Activated CD4-positive, alpha-beta T cell treated with anti-CD3 and anti-CD28 coated beads for 36 hours (primary cell): ENCODE data around the gene NR5A2. TPM values are rescaled to one million over a fixed set of nuclear protein-coding genes. Genes with fewer than 3 reads are reported as not detected.

Experiments used
- ATAC-seq: fragments of 200-7000 bp; cut with Tn5 transposase; one replicate; pipeline ENCODE4 v1.10.0; 2021; ENCODE audit warnings: mild to moderate bottlenecking, moderate library complexity
- CTCF ChIA-PET: fragments of 350-600 bp; sonication (Branson Sonifier 250); formaldehyde crosslinking; loops from one replicate; lab custom pipeline; 2021; ENCODE audit warnings: antibody characterized with exemption; lab: Charles Lee
- POLR2A ChIA-PET: fragments of 350-600 bp; sonication (Branson Sonifier 250); formaldehyde crosslinking; loops from one replicate; lab custom pipeline; 2021; ENCODE audit warnings: antibody characterized with exemption, inconsistent platforms; lab: Charles Lee
- DNase-seq: peaks from one replicate; pipeline ENCODE4 v3.0.0-alpha.2; 2020
- H3K27ac Mint-ChIP-seq: one replicate; pipeline ENCODE4 v1.8.0; 2021; ENCODE audit warnings: mixed read lengths
- H3K27me3 Mint-ChIP-seq: one replicate; pipeline ENCODE4 v1.8.0; 2021; ENCODE audit warnings: mixed read lengths
- H3K36me3 Mint-ChIP-seq: one replicate; pipeline ENCODE4 v1.8.0; 2021; ENCODE audit warnings: low read depth, mixed read lengths
- H3K4me1 Mint-ChIP-seq: one replicate; pipeline ENCODE4 v1.8.0; 2021; ENCODE audit warnings: mixed read lengths
- H3K4me3 Mint-ChIP-seq: one replicate; pipeline ENCODE4 v1.8.0; 2021; ENCODE audit warnings: mild to moderate bottlenecking, moderate library complexity, mixed read lengths
- H3K9me3 Mint-ChIP-seq: one replicate; pipeline ENCODE4 v1.8.0; 2021; ENCODE audit warnings: low read depth, mixed read lengths
- intact Hi-C, 2 experiments: fragments of 100-400 bp; cut with DNase I in 1 of 2; cut with micrococcal nuclease in 1 of 2; formaldehyde crosslinking; loops; one replicate each; pipeline versions ENCODE4 v1.14.2 to v1.15.1; 2022 to 2024; cut with DNase I, micrococcal nuclease
- total RNA-seq, 2 experiments: library from RNA; stranded (reverse); gene quantifications; one replicate each; pipeline ENCODE4 v1.2.3, GENCODE V29; 2021

Gene NR5A2
- total RNA-seq, 2 experiments from 2014 or later, result not detected

- CTCF ChIA-PET, result no interaction called here
- Mint-ChIP-seq H3K36me3 (no peaks in the 10 kb centered on the region), H3K9me3 (no peaks in the 10 kb centered on the region), H3K4me1 (no peaks in the 10 kb centered on the region), H3K27me3 (peaks cover 24% of the 10 kb centered on the region), H3K27ac (no peak overlapping the region), H3K4me3 (no peak overlapping the region)
- no peak for DNase-seq
- POLR2A ChIA-PET, result no interaction called here
- intact Hi-C loops, result no loop called here
- no peak for ATAC-seq
Observed at GRCh38 chr1:200022239-200022804, 5.2 kb upstream of the NR5A2 start.

GRCh38 chr1:200028586-200029034 is 1.1 kb downstream of the NR5A2 start:
- H3K27me3 Mint-ChIP-seq, result peaks cover 45% of the 10 kb centered on the region
- peak overlapping the region; percentile 62 for H3K4me3 Mint-ChIP-seq
- ChIA-PET CTCF (interaction anchor here (0.6 to 1.0 kb wide), 5 partner anchors 10 to 502 kb away, joined by 3 read pairs; no protein-coding TSS in a partner anchor), POLR2A (interaction anchor here (0.6 kb wide), 1 partner anchor 453 kb away, joined by 6 read pairs; no protein-coding TSS in a partner anchor)
- intact Hi-C loops, result no loop called here
- no peaks in the 10 kb centered on the region for H3K36me3 Mint-ChIP-seq
- peaks cover 10% of the 10 kb centered on the region for H3K4me1 Mint-ChIP-seq
- ATAC-seq (no peak), DNase-seq (no peak)
- no peaks in the 10 kb centered on the region for H3K9me3 Mint-ChIP-seq
- no peak overlapping the region for H3K27ac Mint-ChIP-seq

GRCh38 chr1:200029035-200029821 is 1.7 kb downstream of the NR5A2 start:
- Mint-ChIP-seq H3K36me3 (no peaks in the 10 kb centered on the region), H3K4me3 (peak overlapping the region; percentile 62), H3K9me3 (no peaks in the 10 kb centered on the region), H3K27ac (no peak overlapping the region), H3K27me3 (peaks cover 43% of the 10 kb centered on the region), H3K4me1 (peaks cover 10% of the 10 kb centered on the region)
- ChIA-PET CTCF (interaction anchor here (0.6 to 1.0 kb wide), 4 partner anchors 9 to 171 kb away, joined by 3 read pairs; no protein-coding TSS in a partner anchor), POLR2A (interaction anchor here (0.6 kb wide), 1 partner anchor 452 kb away, joined by 6 read pairs; no protein-coding TSS in a partner anchor)
- intact Hi-C loops, result no loop called here
- ATAC-seq, result peak; percentile 56
- peak; percentile 44 for DNase-seq

- ATAC-seq, result no peak
- POLR2A ChIA-PET, result no interaction called here
- intact Hi-C loops, result no loop called here
Observed at GRCh38 chr1:200029822-200030152, 2.3 kb downstream of the NR5A2 start.

GRCh38 chr1:200030791-200031190 is 3.3 kb downstream of the NR5A2 start:
- Mint-ChIP-seq H3K4me1 (peaks cover 14% of the 10 kb centered on the region), H3K9me3 (no peaks in the 10 kb centered on the region), H3K27ac (no peak overlapping the region), H3K36me3 (no peaks in the 10 kb centered on the region), H3K4me3 (no peak overlapping the region), H3K27me3 (peaks cover 35% of the 10 kb centered on the region)
- peak; percentile 66 for ATAC-seq
- DNase-seq, result peak; percentile 42
- intact Hi-C loops, result no loop called here
- CTCF ChIA-PET, result no interaction called here
- POLR2A ChIA-PET, result no interaction called here

More at GRCh38 chr1:200029822-200030152, 2.3 kb downstream of the NR5A2 start:
- Mint-ChIP-seq H3K27me3 (peaks cover 39% of the 10 kb centered on the region), H3K4me3 (no peak overlapping the region), H3K36me3 (no peaks in the 10 kb centered on the region), H3K4me1 (peaks cover 10% of the 10 kb centered on the region), H3K9me3 (no peaks in the 10 kb centered on the region), H3K27ac (no peak overlapping the region)
- CTCF ChIA-PET, result no interaction called here
- no peak for DNase-seq

GRCh38 chr1:200033511-200034261 is 6.2 kb downstream of the NR5A2 start:
- Mint-ChIP-seq H3K27me3 (peaks cover 52% of the 10 kb centered on the region), H3K4me3 (no peak overlapping the region), H3K27ac (no peak overlapping the region), H3K36me3 (no peaks in the 10 kb centered on the region), H3K9me3 (no peaks in the 10 kb centered on the region), H3K4me1 (peaks cover 21% of the 10 kb centered on the region)
- POLR2A ChIA-PET, result no interaction called here
- ATAC-seq (no peak), DNase-seq (no peak)
- CTCF ChIA-PET, result interaction anchor here (1.0 kb wide), 1 partner anchor 35 kb away, joined by 3 read pairs; no protein-coding TSS in a partner anchor
- intact Hi-C loops, result no loop called here

- H3K27ac Mint-ChIP-seq, result no peak overlapping the region
- no peaks in the 10 kb centered on the region for H3K36me3 Mint-ChIP-seq
- H3K9me3 Mint-ChIP-seq, result no peaks in the 10 kb centered on the region
- DNase-seq (no peak), ATAC-seq (no peak)
- intact Hi-C loops, result no loop called here
- peaks cover 51% of the 10 kb centered on the region for H3K27me3 Mint-ChIP-seq
- no peak overlapping the region for H3K4me3 Mint-ChIP-seq
- H3K4me1 Mint-ChIP-seq, result peaks cover 21% of the 10 kb centered on the region
- CTCF ChIA-PET, result no interaction called here
- POLR2A ChIA-PET, result no interaction called here
Observed at GRCh38 chr1:200034262-200034557, 6.7 kb downstream of the NR5A2 start.

GRCh38 chr1:200034761-200035396 is 7.4 kb downstream of the NR5A2 start:
- Mint-ChIP-seq H3K9me3 (no peaks in the 10 kb centered on the region), H3K4me1 (peaks cover 19% of the 10 kb centered on the region), H3K36me3 (no peaks in the 10 kb centered on the region), H3K27me3 (peaks cover 45% of the 10 kb centered on the region), H3K4me3 (no peak overlapping the region), H3K27ac (no peak overlapping the region)
- POLR2A ChIA-PET, result interaction anchor here (0.6 kb wide), 1 partner anchor 264 kb away, joined by 4 read pairs; no protein-coding TSS in a partner anchor
- ATAC-seq, result no peak
- intact Hi-C loops, result no loop called here
- no peak for DNase-seq
- CTCF ChIA-PET, result interaction anchor here (0.7 kb wide), 1 partner anchor 306 kb away, joined by 3 read pairs; no protein-coding TSS in a partner anchor

- H3K27ac Mint-ChIP-seq, result no peak overlapping the region
- ATAC-seq (no peak), DNase-seq (no peak)
- no peaks in the 10 kb centered on the region for H3K36me3 Mint-ChIP-seq
- intact Hi-C loops, result no loop called here
- ChIA-PET POLR2A (interaction anchor here (0.6 kb wide), 1 partner anchor 263 kb away, joined by 4 read pairs; no protein-coding TSS in a partner anchor), CTCF (no interaction called here)
- no peak overlapping the region for H3K4me3 Mint-ChIP-seq
- H3K9me3 Mint-ChIP-seq, result no peaks in the 10 kb centered on the region
- peaks cover 25% of the 10 kb centered on the region for H3K4me1 Mint-ChIP-seq
- peaks cover 46% of the 10 kb centered on the region for H3K27me3 Mint-ChIP-seq
Observed at GRCh38 chr1:200035397-200035955, 8.0 kb downstream of the NR5A2 start.

- peaks cover 22% of the 10 kb centered on the region for H3K4me1 Mint-ChIP-seq
- H3K4me3 Mint-ChIP-seq, result no peak overlapping the region
- DNase-seq (no peak), ATAC-seq (no peak)
- CTCF ChIA-PET, result interaction anchor here (0.7 kb wide), 1 partner anchor 50 kb away, joined by 3 read pairs; no protein-coding TSS in a partner anchor
- intact Hi-C loops, result no loop called here
- H3K9me3 Mint-ChIP-seq, result no peaks in the 10 kb centered on the region
- H3K27ac Mint-ChIP-seq, result no peak overlapping the region
- peaks cover 44% of the 10 kb centered on the region for H3K27me3 Mint-ChIP-seq
- POLR2A ChIA-PET, result no interaction called here
- H3K36me3 Mint-ChIP-seq, result no peaks in the 10 kb centered on the region
Observed at GRCh38 chr1:200035956-200036618, 8.6 kb downstream of the NR5A2 start.
